HuH-7 (cell line): ENCODE measurements around the gene ITM2B.

Source experiments
- DNase-seq: peaks from one replicate; pipeline ENCODE4 v3.0.0; 2011; ENCODE audit warnings: low spot score

Gene ITM2B

DNA sequence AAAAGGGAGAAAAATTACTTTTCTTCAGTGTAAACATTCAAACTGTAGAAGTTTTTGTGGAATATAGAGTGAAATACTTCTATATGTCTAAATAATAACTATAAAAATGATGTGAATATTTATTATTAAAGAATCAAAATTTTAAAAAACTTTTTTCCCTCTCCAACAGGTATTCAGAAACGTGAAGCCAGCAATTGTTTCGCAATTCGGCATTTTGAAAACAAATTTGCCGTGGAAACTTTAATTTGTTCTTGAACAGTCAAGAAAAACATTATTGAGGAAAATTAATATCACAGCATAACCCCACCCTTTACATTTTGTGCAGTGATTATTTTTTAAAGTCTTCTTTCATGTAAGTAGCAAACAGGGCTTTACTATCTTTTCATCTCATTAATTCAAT, 28.0 kb downstream of the ITM2B start:
- DNase-seq = no peak

DNA sequence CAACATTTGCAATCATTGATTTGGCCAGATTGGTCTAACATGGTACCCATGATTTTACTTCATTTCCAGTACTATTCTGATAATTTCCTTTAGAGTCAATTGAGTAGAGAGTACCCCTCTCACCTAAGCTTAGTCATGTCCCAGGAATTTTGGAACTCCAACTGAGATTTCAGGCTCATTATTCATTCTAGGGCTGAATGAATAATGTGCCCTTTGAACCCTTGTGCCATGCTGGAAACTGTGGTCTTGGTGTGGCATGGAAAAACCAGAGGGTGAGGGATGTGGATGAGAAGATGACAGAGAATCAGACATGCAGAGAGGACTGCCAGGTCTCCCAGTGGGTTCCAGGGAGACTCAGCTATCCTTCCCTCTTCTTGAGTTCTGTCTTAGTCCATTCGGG, 30.2 kb downstream of the ITM2B start:
- DNase-seq = no peak

DNA sequence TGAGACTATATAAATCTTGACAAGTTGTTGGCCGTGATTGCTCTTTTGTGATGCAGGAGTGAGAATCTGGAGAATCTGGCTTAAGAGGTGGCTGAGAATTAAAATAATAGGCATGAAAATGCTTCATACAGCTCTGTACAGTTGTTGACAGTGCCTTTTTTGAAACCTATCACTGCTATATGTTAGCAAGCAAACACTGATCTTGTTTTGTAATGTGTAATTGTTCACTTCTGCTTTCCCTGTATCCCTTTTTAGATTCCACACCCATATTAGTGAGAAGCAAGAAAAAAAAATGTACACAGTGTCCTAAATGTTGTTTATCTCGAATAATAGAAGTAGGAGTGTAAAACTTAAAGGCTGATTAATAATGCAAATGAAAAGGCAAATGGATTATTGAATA, 31.1 kb downstream of the ITM2B start:
- no peak for DNase-seq

GRCh38 chr13:48265217-48265815, 32.3 kb downstream of the ITM2B start:
- DNase-seq = no peak

DNA sequence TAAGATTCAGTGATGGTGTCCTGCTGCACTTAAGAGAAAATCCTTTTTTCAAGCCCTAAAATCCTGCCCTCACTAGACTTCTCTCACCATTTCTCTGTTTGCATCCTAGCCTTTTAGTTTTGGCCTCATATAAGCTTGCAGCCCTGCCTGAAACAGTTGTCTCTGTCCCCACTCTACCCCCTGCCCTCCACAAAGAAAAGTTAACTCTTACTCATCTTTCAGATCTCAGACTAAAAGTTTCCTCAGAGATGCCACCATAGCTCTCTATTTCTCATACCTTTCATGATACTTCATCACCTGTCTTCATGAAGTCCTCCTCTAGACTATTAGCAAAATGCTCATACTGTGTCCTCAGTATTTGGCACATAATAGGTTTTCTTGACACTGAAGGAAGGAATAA, 33.1 kb downstream of the ITM2B start:
- no peak for DNase-seq

DNA sequence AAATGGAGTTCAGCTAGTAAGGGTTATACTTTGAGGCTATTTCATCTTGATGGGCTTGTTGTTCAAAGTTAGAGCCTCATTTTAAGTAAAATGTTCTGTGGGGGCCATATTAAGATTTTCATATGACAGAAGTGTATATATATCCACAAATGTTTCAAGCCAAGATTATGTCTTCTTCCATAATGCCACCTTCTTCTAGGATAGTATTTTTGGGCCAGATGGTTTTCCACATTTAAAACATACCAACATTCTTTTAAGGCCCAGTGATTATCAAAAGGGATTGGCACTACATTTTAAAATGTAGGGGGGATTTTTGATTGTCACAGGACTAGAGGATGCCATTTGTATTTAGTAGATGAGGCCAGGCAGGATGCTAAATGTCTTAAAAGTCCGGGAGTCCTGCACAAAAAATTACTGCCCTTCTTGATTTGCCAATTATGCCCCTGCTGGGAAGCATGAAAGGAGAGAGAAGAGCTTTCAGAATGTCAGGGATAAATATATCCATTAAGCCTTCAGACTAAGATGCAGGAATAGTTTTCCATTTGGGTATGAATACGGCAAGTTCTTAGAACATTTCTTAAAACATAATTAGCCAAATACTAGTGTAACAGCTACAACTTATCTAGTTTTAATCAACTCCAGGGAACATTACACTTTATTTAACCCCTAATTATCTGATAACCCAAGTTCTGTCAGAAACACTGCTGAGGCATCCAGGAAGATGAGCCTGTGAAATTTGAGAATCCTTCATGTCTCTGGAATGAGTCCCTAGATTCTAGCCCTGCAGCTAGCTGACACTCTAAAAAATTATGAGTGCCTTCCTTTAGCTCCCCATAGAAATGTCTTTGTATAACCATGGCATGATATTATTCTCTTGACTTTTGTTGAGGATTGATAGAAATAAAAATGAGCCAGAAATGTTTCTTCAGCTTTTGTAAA, 34.0 kb downstream of the ITM2B start:
- no peak for DNase-seq

- no peak for DNase-seq
These were observed 35.0 kb downstream of the ITM2B start for GRCh38 chr13:48268019-48268418.

GRCh38 chr13:48273346-48273745, 40.3 kb downstream of the ITM2B start:
- no peak for DNase-seq

DNA sequence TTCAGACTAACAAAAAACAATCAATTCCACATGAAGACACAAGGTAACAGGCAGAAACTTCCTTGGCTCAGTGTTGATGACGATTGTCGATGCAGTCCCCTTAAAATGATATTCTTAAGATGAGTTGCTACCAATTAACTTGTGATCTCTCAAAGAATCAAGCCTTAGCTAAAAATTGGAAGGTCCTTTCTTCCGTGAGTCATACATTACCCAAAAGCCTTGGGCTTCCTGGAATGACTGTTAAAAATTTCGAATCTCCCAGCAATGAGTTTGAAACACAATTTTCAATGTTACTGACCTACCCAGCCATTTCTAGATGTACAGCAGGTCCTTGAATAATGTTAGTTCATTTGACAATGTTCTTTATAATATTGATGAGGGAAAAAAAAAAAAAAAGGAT, 42.5 kb downstream of the ITM2B start:
- DNase-seq = no peak

DNA sequence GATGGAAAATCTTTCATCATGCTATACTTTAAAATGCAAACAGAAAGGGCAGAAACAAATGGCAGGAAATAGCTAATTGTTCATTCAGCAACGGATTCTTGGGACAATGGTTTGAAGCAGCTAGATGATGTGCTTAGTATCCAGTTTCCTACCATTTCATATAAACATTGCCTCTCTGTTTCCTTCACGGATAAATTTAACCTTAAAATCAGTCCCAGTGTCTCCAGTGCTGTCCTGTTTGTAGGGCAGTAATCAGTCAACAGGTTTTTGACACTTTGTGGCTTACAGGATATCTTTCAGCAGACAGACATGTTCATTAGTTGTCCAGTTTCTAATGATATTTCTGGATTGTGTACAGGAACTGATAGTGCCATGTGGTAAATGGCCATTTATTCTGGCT, 45.8 kb downstream of the ITM2B start:
- DNase-seq = no peak

DNA sequence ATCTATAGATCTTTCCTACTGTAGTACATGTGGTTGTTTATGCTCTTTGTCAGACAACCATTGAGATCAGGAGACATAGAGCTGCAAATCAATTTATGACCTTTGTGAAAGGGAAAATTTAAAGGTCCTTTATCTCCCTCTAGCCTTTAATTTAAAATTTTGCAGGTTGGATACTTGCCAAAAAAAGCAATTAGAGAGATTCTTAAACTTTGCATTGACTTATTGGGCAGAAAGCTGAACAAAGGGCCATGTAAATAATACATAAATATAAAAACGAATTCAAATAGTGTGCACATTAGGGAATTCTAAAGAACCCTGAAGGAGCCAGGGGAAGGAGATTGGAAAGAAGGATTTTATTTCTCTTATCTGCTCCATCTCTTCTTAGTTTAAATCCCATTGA, 48.5 kb downstream of the ITM2B start:
- no peak for DNase-seq

DNA sequence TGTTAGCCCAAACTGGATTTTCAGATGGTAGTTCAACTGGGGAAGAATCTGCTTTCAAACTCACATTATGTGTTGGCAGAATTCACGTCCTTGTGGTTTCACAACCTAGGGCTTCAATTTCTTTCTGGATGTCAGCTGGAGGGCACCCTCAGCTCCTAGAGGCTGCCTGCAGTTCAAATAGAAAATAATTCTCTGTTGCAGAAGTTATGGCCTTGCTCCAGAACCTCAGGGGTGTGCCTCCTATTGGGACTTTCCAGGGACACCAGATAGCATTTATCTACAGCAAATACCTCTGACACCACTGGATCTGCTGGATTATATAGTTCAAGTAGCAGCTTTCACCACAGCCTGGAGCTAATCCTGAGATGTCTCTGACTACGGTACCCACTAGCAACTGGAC, 58.7 kb downstream of the ITM2B start:
- DNase-seq = peak; percentile 17

- DNase-seq = no peak
These were observed 59.6 kb downstream of the ITM2B start for GRCh38 chr13:48292650-48293049.

DNA sequence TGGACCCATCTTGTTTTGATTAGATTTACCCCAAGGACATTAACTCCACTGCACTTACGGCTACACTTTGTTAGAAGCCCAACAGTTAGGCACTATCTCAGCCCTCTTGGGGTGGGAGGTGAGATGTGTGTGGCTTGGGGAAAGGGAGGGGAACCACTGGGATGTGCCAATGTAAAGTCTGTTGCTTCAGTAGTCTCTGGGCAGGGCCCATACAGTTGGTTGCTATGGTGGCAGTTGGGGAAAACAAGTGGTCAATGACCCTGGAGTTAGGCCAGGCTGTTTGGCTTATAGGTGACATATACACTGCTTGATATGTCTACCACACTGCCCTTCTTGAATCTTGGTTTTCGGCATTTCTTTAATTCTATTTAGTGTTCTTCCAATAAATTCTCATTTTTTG, 61.6 kb downstream of the ITM2B start:
- no peak for DNase-seq

- no peak for DNase-seq
These were observed 62.3 kb downstream of the ITM2B start for GRCh38 chr13:48295271-48295670.

- DNase-seq = no peak
These were observed 63.5 kb downstream of the ITM2B start for GRCh38 chr13:48296528-48296927.

DNA sequence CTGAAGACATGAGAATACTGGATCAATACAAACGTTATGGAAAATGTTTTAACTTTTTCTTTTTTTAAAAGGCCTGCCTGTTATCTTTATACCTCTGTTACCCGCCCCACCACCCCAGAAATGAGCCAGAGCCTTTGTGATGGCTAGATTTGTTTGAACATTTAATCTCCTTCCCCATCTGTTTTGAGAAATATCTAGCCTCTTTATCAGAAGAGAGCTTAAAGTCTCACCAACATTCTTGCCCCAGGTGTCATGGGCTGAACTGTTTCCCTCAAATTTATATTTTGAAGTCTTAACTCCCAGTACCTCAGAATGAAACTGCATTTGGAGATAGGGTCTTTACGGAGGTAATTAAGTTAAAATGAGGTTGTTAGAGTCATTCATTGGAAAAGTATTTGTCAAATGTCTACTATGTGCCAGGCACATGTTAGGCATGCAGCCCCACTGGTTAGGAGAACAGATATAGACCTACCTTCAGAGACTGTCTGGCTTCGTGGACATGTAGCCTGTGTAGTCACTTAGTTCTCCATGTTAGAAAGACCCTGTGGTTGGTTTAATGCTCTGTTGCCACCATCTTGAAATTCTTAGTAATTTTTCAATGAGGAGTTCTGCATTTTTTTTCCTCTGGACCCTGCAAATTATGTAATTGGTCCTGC, 64.3 kb downstream of the ITM2B start:
- no peak for DNase-seq

DNA sequence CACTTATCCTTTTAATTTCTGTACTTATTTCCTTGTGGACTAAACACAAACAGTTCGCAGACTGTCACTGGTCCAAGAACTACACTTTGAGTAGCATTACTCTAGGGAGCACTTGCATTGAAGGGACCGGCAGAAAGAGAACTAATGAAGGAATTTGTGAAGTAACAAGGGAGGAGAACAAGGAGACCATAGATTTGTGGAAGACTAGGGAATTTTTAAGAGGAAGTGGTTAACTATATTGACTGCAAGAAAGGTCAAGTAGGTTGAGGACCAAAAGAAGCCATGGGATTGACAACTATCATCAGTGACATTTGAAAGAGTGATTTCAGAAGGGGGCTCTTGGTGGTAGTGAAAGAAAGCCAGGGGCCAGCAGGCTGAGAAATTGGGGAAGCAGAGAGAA, 66.6 kb downstream of the ITM2B start:
- no peak for DNase-seq

- no peak for DNase-seq
These were observed 69.9 kb downstream of the ITM2B start for GRCh38 chr13:48302871-48303358.

GRCh38 chr13:48303359-48304142, 70.5 kb downstream of the ITM2B start, which contains the start of gene RB1:
Gene RB1, plus strand, starts transcription at chr13:48303751. Its CDS starts 162 bp downstream, at chr13:48303913.
- peak; percentile 70 for DNase-seq

DNA sequence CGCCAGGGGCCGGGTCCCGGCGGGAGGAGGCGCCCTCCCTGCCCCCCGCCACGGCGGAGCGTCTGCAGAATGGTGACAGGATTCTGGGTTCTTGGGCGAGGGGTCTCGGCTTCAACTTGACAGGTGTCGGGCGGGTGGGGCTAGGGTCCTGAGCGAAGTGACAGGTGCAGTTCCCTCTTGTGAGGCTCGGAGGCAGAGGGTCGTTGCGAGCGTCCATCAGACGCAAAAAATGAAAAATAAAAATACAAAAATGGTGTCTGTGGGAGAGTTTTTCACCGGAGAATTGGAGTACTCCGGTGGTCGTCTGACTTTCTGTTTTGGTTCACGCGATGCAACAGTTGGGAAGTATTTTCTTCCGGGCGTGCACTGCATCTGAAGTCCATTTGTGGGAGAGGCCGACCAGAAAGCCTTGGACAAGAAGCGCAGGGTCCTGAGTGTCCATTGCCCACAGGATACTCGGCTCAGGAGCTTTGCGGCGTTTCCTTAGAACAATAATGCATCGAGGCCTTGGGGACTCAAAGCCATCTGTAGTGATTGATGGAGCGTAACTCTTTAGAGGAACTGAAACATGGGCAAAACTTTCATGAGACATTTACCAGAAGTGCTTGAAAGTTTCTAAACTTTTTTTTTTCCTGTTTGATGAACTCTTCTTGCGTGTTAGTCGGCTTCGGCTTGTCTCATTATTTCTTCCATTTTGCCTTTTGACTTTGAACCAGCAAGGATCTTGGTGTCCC, 71.3 kb downstream of the ITM2B start:
- peak; percentile 30 for DNase-seq
